ENCODE measurements around the gene BRSK2.

Gene BRSK2

GRCh38 chr11:1456596-1457325 is 67.0 kb downstream of the BRSK2 start:
- no peak overlapping the region for H3K4me3 ChIP-seq (ENCODE audit: low read depth, low read length)
- DNase-seq (ENCODE audit: low read depth), result no peak
- TF ChIP-seq CTCF (IDR thresholded peaks at IDR 0.05; ENCODE audit: low read depth, low read length, missing control alignments), result no peak

DNA sequence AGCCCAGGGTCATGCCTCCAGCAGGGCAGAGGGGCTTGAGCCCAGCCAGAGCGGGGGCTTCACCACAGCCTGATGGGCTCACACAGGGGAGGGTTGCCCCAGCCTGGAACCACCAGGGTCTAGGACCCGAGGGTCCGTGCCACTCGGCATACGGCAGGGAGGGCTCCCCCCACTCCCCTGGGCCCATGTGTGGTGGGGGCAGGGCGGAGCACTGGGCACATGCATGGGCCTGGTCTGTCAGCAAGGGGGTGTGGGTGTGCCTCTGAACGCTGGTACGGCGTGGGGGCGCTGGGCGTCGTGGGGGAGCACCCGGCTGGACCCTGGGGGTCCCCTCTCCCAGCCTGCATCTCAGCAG is 67.6 kb downstream of the BRSK2 start:
- TF ChIP-seq CTCF (IDR thresholded peaks at IDR 0.05; ENCODE audit: low read depth, low read length, missing control alignments), result no peak
- DNase-seq (ENCODE audit: low read depth), result no peak
- no peak overlapping the region for H3K4me3 ChIP-seq (ENCODE audit: low read depth, low read length)

- DNase-seq (ENCODE audit: low read depth), result no peak
- no peak for TF ChIP-seq CTCF (IDR thresholded peaks at IDR 0.05; ENCODE audit: low read depth, low read length, missing control alignments)
- no peak overlapping the region for H3K4me3 ChIP-seq (ENCODE audit: low read depth, low read length)
Measured at GRCh38 chr11:1457856-1458255, 68.1 kb downstream of the BRSK2 start.

GRCh38 chr11:1458340-1459218 is 68.8 kb downstream of the BRSK2 start:
- TF ChIP-seq CTCF (IDR thresholded peaks at IDR 0.05; ENCODE audit: low read depth, low read length, missing control alignments), result peak; percentile 31
- no peak for DNase-seq (ENCODE audit: low read depth)
- no peak overlapping the region for H3K4me3 ChIP-seq (ENCODE audit: low read depth, low read length)

DNA sequence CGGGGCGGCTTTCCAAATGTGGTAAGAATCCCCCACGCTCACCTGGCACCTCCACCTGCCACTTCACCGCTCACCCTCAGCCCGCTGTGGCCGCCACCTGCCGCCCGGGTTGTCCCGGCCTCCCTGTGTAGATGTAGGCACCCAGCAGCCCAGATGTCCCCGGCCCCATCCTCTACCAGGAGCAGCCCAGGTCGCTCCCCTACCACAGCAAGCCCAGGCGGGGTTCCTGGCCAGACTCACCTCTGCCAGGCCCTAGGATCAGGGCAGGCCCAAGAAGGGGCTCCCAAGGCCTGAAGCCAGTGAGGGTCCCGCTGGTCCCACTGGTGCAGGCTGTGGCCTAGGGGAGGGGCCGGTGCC is 69.5 kb downstream of the BRSK2 start:
- DNase-seq (ENCODE audit: low read depth), result no peak
- no peak overlapping the region for H3K4me3 ChIP-seq (ENCODE audit: low read depth, low read length)
- no peak for TF ChIP-seq CTCF (IDR thresholded peaks at IDR 0.05; ENCODE audit: low read depth, low read length, missing control alignments)

DNA sequence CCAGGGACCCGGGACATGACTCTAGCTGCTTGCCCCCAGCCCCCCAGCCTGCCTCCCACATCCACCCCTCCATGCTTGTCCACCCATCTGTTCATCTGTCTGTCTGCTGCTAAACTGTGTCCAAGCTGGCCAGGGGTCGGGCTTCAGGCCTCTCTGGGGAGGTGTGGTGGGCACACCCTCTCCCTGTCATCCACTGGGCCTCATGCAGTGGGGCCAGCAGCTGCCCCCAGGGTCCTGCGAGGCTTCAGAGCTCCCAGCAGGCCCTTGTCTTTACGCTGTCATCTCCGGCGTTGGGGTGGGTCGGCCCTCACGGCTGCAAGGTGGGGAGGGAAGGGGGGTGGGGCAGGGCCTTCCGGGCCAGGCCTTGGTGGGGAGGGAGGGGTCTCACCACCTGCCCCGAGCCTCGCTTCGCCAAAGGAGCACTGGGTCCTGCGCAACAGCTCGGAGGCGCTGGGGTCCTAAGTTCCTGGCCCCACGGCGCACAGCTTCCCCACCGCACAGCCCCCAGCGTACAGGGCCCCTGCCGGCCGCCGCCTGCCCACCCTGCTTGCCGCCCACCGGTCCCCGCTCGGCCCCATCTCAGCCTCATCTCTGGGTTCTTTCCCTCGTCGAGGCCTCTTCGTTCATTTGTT is 70.1 kb downstream of the BRSK2 start:
- no peak for DNase-seq (ENCODE audit: low read depth)
- no peak for TF ChIP-seq CTCF (IDR thresholded peaks at IDR 0.05; ENCODE audit: low read depth, low read length, missing control alignments)
- H3K4me3 ChIP-seq (ENCODE audit: low read depth, low read length), result no peak overlapping the region

All from GM12864 (cell line).